Activated T-cell treated with anti-CD3 and anti-CD28 coated beads, Interleukin-2, amount 50 U/mL, for 72 hours (primary cell): ENCODE measurements around the gene TRDN. TPM values are rescaled to one million over a fixed set of nuclear protein-coding genes. Genes with fewer than 3 reads are reported as not detected.
"Not testable (repeated sequence)": the region's sequence is repeated elsewhere in the genome, so short reads cannot be mapped to it uniquely, and the experiment has no call there.

Experiments
- ATAC-seq, 2 donors: fragments of 150-1000 bp; cut with Tn5 transposase; replicated peaks in 1 of 2; 2 replicates each; pipeline ENCODE4 v1.10.0; 2021; ENCODE audit warnings: moderate library complexity in 2 of 2, mild to moderate bottlenecking in 1 of 2
- DNase-seq, 2 donors: peaks; one replicate each; pipeline ENCODE4 v3.0.0; 2021 to 2022; ENCODE audit warnings: mixed read lengths in 1 of 2
- H3K27ac Mint-ChIP-seq: one replicate; pipeline ENCODE4 v1.8.0; 2022; ENCODE audit warnings: mild to moderate bottlenecking, moderate library complexity, mixed read lengths
- H3K27me3 Mint-ChIP-seq: one replicate; pipeline ENCODE4 v1.8.0; 2022; ENCODE audit warnings: low read depth, mixed read lengths
- H3K36me3 Mint-ChIP-seq, 2 donors: one replicate each; pipeline ENCODE4 v1.8.0; 2022; ENCODE audit warnings: mixed read lengths in 2 of 2, mild to moderate bottlenecking in 1 of 2; ENCODE audit not compliant: insufficient read depth in 2 of 2
- H3K4me1 Mint-ChIP-seq: one replicate; pipeline ENCODE4 v1.8.0; 2022; ENCODE audit warnings: low read depth, mixed read lengths
- H3K4me3 Mint-ChIP-seq, 2 donors: one replicate each; pipeline ENCODE4 v1.8.0; 2022; ENCODE audit warnings: mild to moderate bottlenecking in 2 of 2, mixed read lengths in 2 of 2, moderate library complexity in 2 of 2
- H3K9me3 Mint-ChIP-seq, 2 donors: one replicate each; pipeline ENCODE4 v1.8.0; 2022; ENCODE audit warnings: mixed read lengths in 2 of 2
- total RNA-seq, 2 donors: library from RNA; stranded (reverse); gene quantifications; one replicate each; pipeline ENCODE4 v1.2.3, GENCODE V29; 2022

The TRDN gene
- total RNA-seq, 2 donors from 2014 or later = not detected

DNA sequence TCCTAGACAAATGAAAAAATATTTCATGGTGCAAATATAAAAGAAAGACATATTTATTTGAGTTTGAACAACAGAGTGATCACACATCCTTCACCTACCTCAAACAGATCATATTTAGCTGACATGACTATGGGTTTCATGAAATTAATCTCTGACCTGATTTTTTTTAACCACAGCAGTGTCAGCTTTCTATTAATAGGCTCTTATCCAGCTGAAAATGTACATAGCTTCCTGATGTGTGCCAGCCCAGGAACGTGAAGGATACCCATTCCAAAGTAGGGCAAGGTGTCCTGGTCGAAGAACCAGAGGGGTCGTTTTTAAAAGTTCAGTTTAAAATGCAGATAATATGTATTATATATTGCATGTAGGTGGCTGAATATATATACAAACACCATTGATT is 19.8 kb downstream of the TRDN start:
- no peak overlapping the region for H3K27ac Mint-ChIP-seq
- no peaks in the 10 kb centered on the region for H3K36me3 Mint-ChIP-seq
- DNase-seq (no peak), ATAC-seq (no peak)
- no peak overlapping the region for H3K4me3 Mint-ChIP-seq
- no peaks in the 10 kb centered on the region for H3K27me3 Mint-ChIP-seq
- peaks cover 2 to 3% of the 10 kb centered on the region in 2 donors for H3K9me3 Mint-ChIP-seq
- H3K4me1 Mint-ChIP-seq = no peaks in the 10 kb centered on the region

DNA sequence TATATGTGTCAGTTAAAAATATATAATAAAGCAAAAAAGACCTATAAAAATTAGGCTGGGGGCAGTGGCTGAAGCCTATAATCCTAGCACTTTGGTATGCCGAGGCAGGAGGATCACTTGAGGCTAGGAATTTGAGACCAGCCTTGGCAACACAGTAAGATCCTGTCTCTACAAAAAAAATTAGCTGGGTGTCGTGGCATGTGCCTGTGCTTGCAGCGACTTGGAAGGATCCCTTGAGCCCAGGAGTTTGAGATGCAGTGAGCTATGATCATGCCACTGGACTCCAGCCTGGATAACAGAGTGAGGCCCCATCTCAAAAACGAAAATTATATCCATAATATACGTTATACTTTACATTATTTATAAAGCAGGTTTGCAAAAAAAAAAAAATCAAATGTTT is 20.7 kb downstream of the TRDN start:
- no peak for ATAC-seq
- Mint-ChIP-seq H3K36me3 (no peaks in the 10 kb centered on the region), H3K9me3 (peaks cover 0 to 2% of the 10 kb centered on the region in 2 donors)

GRCh38 chr6:123610779-123611178 is 26.0 kb downstream of the TRDN start:
- DNase-seq (no peak), ATAC-seq (no peak)
- Mint-ChIP-seq H3K4me3 (no peak overlapping the region), H3K9me3 (no peaks in the 10 kb centered on the region), H3K4me1 (no peaks in the 10 kb centered on the region), H3K36me3 (no peaks in the 10 kb centered on the region), H3K27me3 (no peaks in the 10 kb centered on the region), H3K27ac (no peak overlapping the region)

More for the DNA sequence above, 20.7 kb downstream of the TRDN start:
- no peak overlapping the region for H3K27ac Mint-ChIP-seq
- no peak overlapping the region for H3K4me3 Mint-ChIP-seq
- no peaks in the 10 kb centered on the region for H3K27me3 Mint-ChIP-seq
- H3K4me1 Mint-ChIP-seq = no peaks in the 10 kb centered on the region
- no peak for DNase-seq

DNA sequence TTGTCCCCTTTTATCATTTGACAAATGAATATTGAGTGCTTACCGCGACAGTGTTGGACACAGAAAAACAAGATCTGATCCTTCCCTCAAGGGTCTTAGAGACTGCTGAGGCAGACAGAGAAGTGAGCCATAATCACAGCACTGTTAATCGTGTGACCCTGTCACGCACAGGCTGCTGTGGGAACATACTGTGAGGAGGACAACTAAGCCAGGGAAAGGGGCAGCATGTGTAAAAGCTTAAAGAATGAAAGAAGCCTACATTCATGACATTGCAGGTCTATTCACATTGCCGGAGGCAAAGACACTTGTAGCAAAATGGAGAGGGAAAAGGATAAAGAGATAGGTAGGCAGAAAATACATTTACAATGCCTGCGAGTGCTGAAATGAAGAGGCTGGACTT is 32.7 kb downstream of the TRDN start:
- Mint-ChIP-seq H3K36me3 (no peaks in the 10 kb centered on the region), H3K27ac (no peak overlapping the region), H3K27me3 (no peaks in the 10 kb centered on the region), H3K4me3 (no peak overlapping the region), H3K4me1 (no peaks in the 10 kb centered on the region), H3K9me3 (peaks cover 1 to 5% of the 10 kb centered on the region in 2 donors)
- ATAC-seq (no peak), DNase-seq (no peak)

GRCh38 chr6:123598011-123598410 is 38.7 kb downstream of the TRDN start:
- ATAC-seq (no peak), DNase-seq (no peak)
- Mint-ChIP-seq H3K27me3 (no peaks in the 10 kb centered on the region), H3K4me3 (no peak overlapping the region), H3K27ac (no peak overlapping the region), H3K9me3 (peaks cover 1 to 3% of the 10 kb centered on the region in 2 donors), H3K36me3 (no peaks in the 10 kb centered on the region), H3K4me1 (no peaks in the 10 kb centered on the region)

DNA sequence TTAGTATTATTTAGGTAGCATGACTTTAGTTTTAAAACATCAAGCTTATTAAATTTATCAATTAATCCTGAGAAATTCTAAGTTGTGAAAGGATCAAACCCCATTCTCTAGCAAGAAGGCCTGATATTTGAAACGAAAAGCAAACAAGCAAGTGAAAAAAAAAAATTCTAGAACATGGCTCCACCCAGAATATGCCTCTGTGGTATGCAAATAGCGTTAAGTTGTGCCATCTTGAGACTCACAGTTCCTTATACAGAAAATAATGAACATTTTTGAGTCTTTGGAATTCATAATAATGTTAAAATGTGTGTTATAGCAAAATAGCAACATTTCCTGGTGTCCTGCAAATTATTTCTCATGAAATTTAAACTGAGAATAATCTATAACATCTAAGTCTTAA is 42.0 kb downstream of the TRDN start:
- Mint-ChIP-seq H3K27ac (no peak overlapping the region), H3K36me3 (no peaks in the 10 kb centered on the region), H3K9me3 (no peaks in the 10 kb centered on the region), H3K4me1 (no peaks in the 10 kb centered on the region), H3K4me3 (no peak overlapping the region), H3K27me3 (no peaks in the 10 kb centered on the region)
- no peak for DNase-seq
- ATAC-seq = no peak

GRCh38 chr6:123592426-123592825 is 44.3 kb downstream of the TRDN start:
- no peak for DNase-seq
- H3K9me3 Mint-ChIP-seq = no peaks in the 10 kb centered on the region
- H3K36me3 Mint-ChIP-seq = no peaks in the 10 kb centered on the region
- no peaks in the 10 kb centered on the region for H3K4me1 Mint-ChIP-seq
- H3K27me3 Mint-ChIP-seq = no peaks in the 10 kb centered on the region
- H3K27ac Mint-ChIP-seq = no peak overlapping the region
- no peak overlapping the region for H3K4me3 Mint-ChIP-seq
- no peak for ATAC-seq

GRCh38 chr6:123589973-123590372 is 46.8 kb downstream of the TRDN start:
- no peak overlapping the region for H3K4me3 Mint-ChIP-seq
- no peaks in the 10 kb centered on the region for H3K4me1 Mint-ChIP-seq
- no peak for DNase-seq
- no peak overlapping the region for H3K27ac Mint-ChIP-seq
- peaks cover 0 to 2% of the 10 kb centered on the region in 2 donors for H3K9me3 Mint-ChIP-seq
- H3K27me3 Mint-ChIP-seq = no peaks in the 10 kb centered on the region
- no peak for ATAC-seq
- H3K36me3 Mint-ChIP-seq = no peaks in the 10 kb centered on the region

GRCh38 chr6:123589317-123589716 is 47.4 kb downstream of the TRDN start:
- ATAC-seq = no peak
- Mint-ChIP-seq H3K4me3 (no peak overlapping the region), H3K27me3 (no peaks in the 10 kb centered on the region), H3K36me3 (no peaks in the 10 kb centered on the region), H3K9me3 (peaks cover 0 to 2% of the 10 kb centered on the region in 2 donors), H3K27ac (peak overlapping the region; percentile 37), H3K4me1 (no peaks in the 10 kb centered on the region)
- DNase-seq = no peak

GRCh38 chr6:123588546-123588895 is 48.2 kb downstream of the TRDN start:
- Mint-ChIP-seq H3K36me3 (no peaks in the 10 kb centered on the region), H3K27ac (no peak overlapping the region), H3K27me3 (no peaks in the 10 kb centered on the region), H3K9me3 (peaks cover 0 to 4% of the 10 kb centered on the region in 2 donors), H3K4me3 (no peak overlapping the region), H3K4me1 (no peaks in the 10 kb centered on the region)
- DNase-seq (no peak), ATAC-seq (no peak)

GRCh38 chr6:123587838-123588545 is 48.8 kb downstream of the TRDN start:
- Mint-ChIP-seq H3K36me3 (no peaks in the 10 kb centered on the region), H3K27me3 (no peaks in the 10 kb centered on the region), H3K9me3 (peaks cover 0 to 4% of the 10 kb centered on the region in 2 donors), H3K4me3 (no peak overlapping the region), H3K4me1 (no peaks in the 10 kb centered on the region), H3K27ac (no peak overlapping the region)
- DNase-seq (no peak), ATAC-seq (no peak)

- H3K36me3 Mint-ChIP-seq, H3K27ac Mint-ChIP-seq, H3K4me3 Mint-ChIP-seq, H3K27me3 Mint-ChIP-seq, H3K9me3 Mint-ChIP-seq, H3K4me1 Mint-ChIP-seq, ATAC-seq, DNase-seq: not testable (repeated sequence)
Measured at GRCh38 chr6:123587407-123587806, 49.3 kb downstream of the TRDN start.

DNA sequence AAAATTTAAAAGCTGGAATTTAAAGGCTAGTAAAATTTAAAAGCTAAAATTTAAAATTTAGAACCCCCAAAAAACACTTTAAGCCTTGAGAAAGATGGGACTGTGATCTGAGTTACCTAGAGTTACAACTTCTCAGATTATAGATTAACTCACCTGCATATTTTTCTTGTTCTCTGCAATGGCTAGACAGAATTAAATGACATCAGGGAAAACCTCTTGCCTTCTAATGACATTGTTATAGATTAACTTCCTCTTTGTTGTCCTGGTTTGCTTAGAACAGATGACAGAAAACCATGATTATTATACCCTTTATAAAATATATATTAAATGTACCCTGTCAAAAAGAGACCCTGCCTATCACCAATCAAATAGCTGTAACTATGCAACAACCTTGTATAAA is 56.4 kb downstream of the TRDN start:
- no peak overlapping the region for H3K4me3 Mint-ChIP-seq
- H3K4me1 Mint-ChIP-seq = no peaks in the 10 kb centered on the region
- ATAC-seq = no peak
- no peaks in the 10 kb centered on the region for H3K36me3 Mint-ChIP-seq
- no peak overlapping the region for H3K27ac Mint-ChIP-seq
- peaks cover 6 to 11% of the 10 kb centered on the region in 2 donors for H3K9me3 Mint-ChIP-seq
- no peaks in the 10 kb centered on the region for H3K27me3 Mint-ChIP-seq
- no peak for DNase-seq

DNA sequence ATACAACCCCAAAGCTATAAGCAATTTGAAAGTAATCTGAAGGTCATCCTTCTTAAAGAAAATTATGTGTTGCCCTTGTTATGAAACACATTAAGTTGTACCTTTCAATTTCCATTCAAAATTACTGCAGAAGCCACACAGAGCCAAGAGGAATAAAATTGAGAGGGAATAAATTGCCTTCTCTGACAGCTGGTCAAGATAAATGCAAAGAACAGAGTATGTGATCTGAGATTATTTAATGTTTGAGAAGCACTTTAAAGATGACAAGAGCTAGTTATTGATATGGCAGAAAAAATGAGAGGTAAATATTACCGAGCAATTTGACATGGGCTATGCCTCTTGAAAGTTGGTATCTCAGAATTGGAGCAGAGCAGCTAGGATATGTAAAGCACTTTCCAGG is 61.6 kb downstream of the TRDN start:
- Mint-ChIP-seq H3K36me3 (no peaks in the 10 kb centered on the region), H3K27ac (no peak overlapping the region), H3K9me3 (peaks cover 3 to 4% of the 10 kb centered on the region in 2 donors), H3K4me1 (no peaks in the 10 kb centered on the region), H3K27me3 (no peaks in the 10 kb centered on the region), H3K4me3 (no peak overlapping the region)
- DNase-seq = no peak
- ATAC-seq = no peak
